Measurements from ENCODE around the gene MED13. TPM values are rescaled to one million over a fixed set of nuclear protein-coding genes. Genes with fewer than 3 reads are reported as not detected.

Gene MED13
- total and polyA plus RNA-seq, 9 of the 15 experiments (the other 6 are each of a cell fraction or from before 2014, with no cell fraction given) = 5.4 to 48.4 (median 28.2) TPM

DNA sequence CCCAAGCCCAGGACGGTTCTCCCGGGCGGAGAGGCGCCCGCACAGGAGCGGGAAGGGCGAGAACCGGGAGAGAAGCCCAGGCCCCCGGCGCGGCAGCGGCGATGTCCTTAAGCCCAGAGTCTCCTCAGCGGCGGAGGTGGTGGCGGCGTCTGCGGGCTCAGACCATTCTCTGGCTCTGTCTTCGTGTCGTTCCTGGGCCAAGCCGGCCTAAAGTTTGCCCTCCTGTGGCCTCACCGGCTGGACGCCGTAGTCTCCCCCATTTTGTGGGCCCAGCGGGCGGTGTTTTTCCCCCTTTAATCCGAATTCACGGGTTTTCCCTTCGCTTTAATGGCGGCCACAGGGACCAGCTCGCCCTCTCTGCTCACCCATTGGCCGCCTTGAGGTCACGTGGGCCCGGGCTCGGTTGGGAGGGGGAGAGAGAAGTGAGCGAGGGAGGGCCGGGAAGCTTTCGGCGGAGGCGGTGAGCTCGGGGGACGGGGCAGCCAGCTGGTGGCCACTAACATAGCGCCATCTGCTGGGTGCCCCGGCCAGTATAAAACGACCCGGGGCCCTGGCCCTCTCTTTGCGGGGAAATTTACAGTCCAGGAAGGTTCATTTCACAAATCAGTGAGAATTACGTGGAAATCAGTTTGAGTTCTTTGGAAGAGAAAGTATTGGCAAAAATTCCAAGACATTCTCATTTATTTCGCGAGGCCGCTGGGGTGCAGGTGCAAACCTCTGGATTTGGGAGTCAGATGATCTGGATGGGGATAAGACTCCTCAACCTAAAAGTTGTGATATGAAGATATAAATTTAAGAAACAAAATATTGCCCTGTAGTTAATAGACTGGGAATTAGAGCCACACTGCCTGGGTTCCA, 762 bp upstream of the MED13 start (continued):
- TF ChIP-seq JUN (IDR thresholded peaks at IDR 0.05; ENCODE audit: borderline replicate concordance, low read depth, low read length) (peak; percentile 46; the same call in 1 of the 2 replicates), JUN (CRISPR knock-in tag; IDR thresholded peaks at IDR 0.05; ENCODE audit: borderline replicate concordance) (no peak), HMGN3 (IDR thresholded peaks at IDR 0.05; ENCODE audit: borderline replicate concordance, extremely low read depth, insufficient read length, low read depth, low read length) (peak; percentile 70), HNRNPLL (IDR thresholded peaks at IDR 0.05; ENCODE audit: low read depth, low read length, poor library complexity, severe bottlenecking) (no peak), CBFA2T2 (conservative IDR thresholded peaks at IDR 0.05) (peak; percentile 86), MYC (IDR thresholded peaks at IDR 0.05; ENCODE audit: low read depth, low read length) (peak; percentile 61; the same call in 1 of the 2 replicates), MYC (CRISPR knock-in tag; IDR thresholded peaks at IDR 0.05; ENCODE audit: borderline replicate concordance, low read depth) (peak; percentile 58; the same call in 1 of the 2 replicates), ZKSCAN1 (IDR thresholded peaks at IDR 0.05; ENCODE audit: low read depth, low read length) (peak; percentile 73; the same call in 1 of the 2 replicates), RNF2 (IDR thresholded peaks at IDR 0.05) (0 out of 2 replicates have a peak, but pooled peaks have one; percentile 16), TEAD4 (IDR thresholded peaks at IDR 0.05; ENCODE audit: low read length) (peak; percentile 22; the same call in 1 of the 2 replicates), TEAD4 (CRISPR knock-in tag; IDR thresholded peaks at IDR 0.05; ENCODE audit: borderline replicate concordance) (no peak), ZNF695 (CRISPR knock-in tag; IDR thresholded peaks at IDR 0.05) (no peak), ZNF263 (CRISPR knock-in tag; IDR thresholded peaks at IDR 0.05; ENCODE audit: borderline replicate concordance) (peak; percentile 36; the same call in 1 of the 2 replicates), TCF3 (CRISPR knock-in tag; IDR thresholded peaks at IDR 0.05) (0 out of 2 replicates have a peak, but pooled peaks have one; percentile 19), ESRRA (IDR thresholded peaks at IDR 0.05; ENCODE audit: borderline replicate concordance, low read depth) (peak; percentile 57; the same call in 1 of the 2 replicates), CXXC5 (CRISPR knock-in tag; IDR thresholded peaks at IDR 0.05) (peak; percentile 65; the same call in 1 of the 2 replicates), NKRF (IDR thresholded peaks at IDR 0.05; ENCODE audit: borderline replicate concordance) (peak; percentile 55), TOE1 (IDR thresholded peaks at IDR 0.05; ENCODE audit: borderline replicate concordance) (peak; percentile 97), TOE1 (CRISPR knock-in tag; IDR thresholded peaks at IDR 0.05; ENCODE audit: borderline replicate concordance, low read depth) (no peak), GTF2A2 (tag; IDR thresholded peaks at IDR 0.05) (no peak), ZC3H8 (IDR thresholded peaks at IDR 0.05) (no peak), SOX6 (IDR thresholded peaks at IDR 0.05) (peak; percentile 31; the same call in 1 of the 2 replicates), ZNF77 (CRISPR knock-in tag; IDR thresholded peaks at IDR 0.05) (no peak), ZC3H4 (CRISPR knock-in tag; IDR thresholded peaks at IDR 0.05; ENCODE audit: borderline replicate concordance) (no peak), PHB (CRISPR knock-in tag; IDR thresholded peaks at IDR 0.05) (0 out of 2 replicates have a peak, but pooled peaks have one; percentile 45), CEBPB (tag; IDR thresholded peaks at IDR 0.05) (no peak)
- TF ChIP-seq, protein P1, sequence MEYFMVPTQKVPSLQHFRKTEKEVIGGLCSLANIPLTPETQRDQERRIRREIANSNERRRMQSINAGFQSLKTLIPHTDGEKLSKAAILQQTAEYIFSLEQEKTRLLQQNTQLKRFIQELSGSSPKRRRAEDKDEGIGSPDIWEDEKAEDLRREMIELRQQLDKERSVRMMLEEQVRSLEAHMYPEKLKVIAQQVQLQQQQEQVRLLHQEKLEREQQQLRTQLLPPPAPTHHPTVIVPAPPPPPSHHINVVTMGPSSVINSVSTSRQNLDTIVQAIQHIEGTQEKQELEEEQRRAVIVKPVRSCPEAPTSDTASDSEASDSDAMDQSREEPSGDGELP (CRISPR knock-in tag; IDR thresholded peaks at IDR 0.05; ENCODE audit: borderline replicate concordance) = peak; percentile 100
